HG03432 (cell line): Measurements from ENCODE around the gene MEOX1.
"Not testable (repeated sequence)": the region's sequence is repeated elsewhere in the genome, so short reads cannot be mapped to it uniquely, and the experiment has no call there.

Experiments used
- ATAC-seq: cut with Tn5 transposase; IDR thresholded peaks from one replicate; pipeline ENCODE4 v1.9.1; 2021; ENCODE audit warnings: mild to moderate bottlenecking, moderate library complexity; ENCODE audit not compliant: unreplicated experiment

Gene MEOX1

GRCh38 chr17:43661699-43662412 is at the start of gene MEOX1:
TSS of gene MEOX1 (minus strand) at chr17:43661922. CDS start at chr17:43661534, 388 bp downstream.
- no peak for ATAC-seq

GRCh38 chr17:43710101-43710500 is 48.4 kb upstream of the MEOX1 start:
- ATAC-seq: no peak

- no peak for ATAC-seq
These were observed 47.5 kb upstream of the MEOX1 start for GRCh38 chr17:43709210-43709609.

GRCh38 chr17:43707184-43707583 is 45.5 kb upstream of the MEOX1 start:
- no peak for ATAC-seq

GRCh38 chr17:43706235-43706634 is 44.5 kb upstream of the MEOX1 start:
- ATAC-seq: no peak

GRCh38 chr17:43703630-43704029 is 41.9 kb upstream of the MEOX1 start:
- ATAC-seq: no peak

GRCh38 chr17:43702637-43703036 is 40.9 kb upstream of the MEOX1 start:
- ATAC-seq: no peak

- no peak for ATAC-seq
These were observed 39.6 kb upstream of the MEOX1 start for GRCh38 chr17:43701318-43701743.

GRCh38 chr17:43699438-43699756 is 37.7 kb upstream of the MEOX1 start:
- ATAC-seq: no peak

GRCh38 chr17:43698678-43699437 is 37.1 kb upstream of the MEOX1 start:
- no peak for ATAC-seq

- ATAC-seq: no peak
These were observed 36.2 kb upstream of the MEOX1 start for GRCh38 chr17:43697937-43698336.

- no peak for ATAC-seq
These were observed 35.2 kb upstream of the MEOX1 start for GRCh38 chr17:43696891-43697290.

GRCh38 chr17:43695970-43696865 is 34.5 kb upstream of the MEOX1 start:
- ATAC-seq: no peak

GRCh38 chr17:43694081-43694870 is 32.6 kb upstream of the MEOX1 start:
- peak; percentile 44 for ATAC-seq

- ATAC-seq: no peak
These were observed 29.6 kb upstream of the MEOX1 start for GRCh38 chr17:43691317-43691693.

GRCh38 chr17:43690624-43691316 is 29.0 kb upstream of the MEOX1 start:
- no peak for ATAC-seq

- ATAC-seq: no peak
These were observed 28.1 kb upstream of the MEOX1 start for GRCh38 chr17:43689814-43690213.

- ATAC-seq: no peak
These were observed 27.4 kb upstream of the MEOX1 start for GRCh38 chr17:43689131-43689530.

- ATAC-seq: not testable (repeated sequence)
These were observed 25.2 kb upstream of the MEOX1 start for GRCh38 chr17:43686957-43687356.
